Gastrocnemius medialis (tissue), 4 donors: Measurements from ENCODE around the gene WDR37.

Source experiments
- CTCF ChIP-seq, 5 experiments: fragments of 450-650 bp in 3 of 5; fragments of 200-600 bp in 2 of 5; sonication (generic) in 2 of 5; IDR thresholded peaks in 4 of 5; conservative IDR thresholded peaks in 1 of 5; 1 replicate in 4 of 5; 2 replicates in 1 of 5; pipeline ENCODE4 v1.5.1; 2016 to 2019; ENCODE audit warnings: antibody characterized with exemption in 5 of 5, mild to moderate bottlenecking in 3 of 5, moderate library complexity in 3 of 5
- POLR2A ChIP-seq, 2 donors: fragments of 450-650 bp; IDR thresholded peaks; one replicate each; pipeline ENCODE4 v1.6.1; 2017; ENCODE audit warnings: antibody characterized with exemption in 2 of 2, mild to moderate bottlenecking in 2 of 2, moderate library complexity in 2 of 2

- TF ChIP-seq POLR2A (IDR thresholded peaks at IDR 0.05) (no peak), CTCF (IDR thresholded peaks at IDR 0.05 in 4 of 5, conservative IDR thresholded peaks at IDR 0.05 in 1 of 5) (no peak)
Measured at GRCh38 chr10:1063232-1063865, 7.2 kb downstream of the WDR37 start.
